Colonic mucosa (tissue), 4 donors: ENCODE data around the gene GHSR. TPM values are rescaled to one million over a fixed set of nuclear protein-coding genes. Genes with fewer than 3 reads are reported as not detected.

ENCODE experiments used
- DNase-seq: peaks from one replicate; pipeline ENCODE4 v3.0.0-alpha.2; 2020
- H3K27ac ChIP-seq: fragments of 200-600 bp; one replicate; pipeline ENCODE4 v1.8.0; 2021
- H3K27me3 ChIP-seq: fragments of 200-600 bp; one replicate; pipeline ENCODE4 v1.8.0; 2021
- H3K36me3 ChIP-seq: fragments of 200-600 bp; one replicate; pipeline ENCODE4 v1.8.0; 2021
- H3K4me1 ChIP-seq: fragments of 200-600 bp; one replicate; pipeline ENCODE4 v1.8.0; 2021; ENCODE audit warnings: mild to moderate bottlenecking
- H3K4me3 ChIP-seq: fragments of 200-600 bp; one replicate; pipeline ENCODE4 v1.8.0; 2021
- H3K9ac ChIP-seq, 2 donors: one replicate each; pipeline ENCODE4 v1.7.0; 2013; ENCODE audit warnings: control low read depth in 2 of 2, low read depth in 2 of 2, low read length in 2 of 2
- H3K9me3 ChIP-seq: fragments of 200-600 bp; one replicate; pipeline ENCODE4 v1.8.0; 2021
- CTCF ChIP-seq: fragments of 200-600 bp; IDR thresholded peaks from one replicate; pipeline ENCODE4 v1.8.0; 2022; ENCODE audit warnings: antibody characterized with exemption, mild to moderate bottlenecking
- intact Hi-C: fragments of 100-400 bp; cut with DNase I; formaldehyde crosslinking; loops from one replicate; pipeline ENCODE4 v1.14.1; 2022
- total RNA-seq, 2 donors: library from RNA; stranded (reverse); fragmentation: NEBNext Ultra II Directional in 1 of 2; extraction: Animal tissue kit (Norgen Biotek cat#: 25700) in 1 of 2; gene quantifications; one replicate each; pipeline ENCODE4 v1.2.1, GENCODE V29; 2021
- donor health status: healthy.
- donor health status: DM: no; HTN: no; CAD: no.
- donor health status: DM: no; HTN: no; CAD: no.

GHSR gene
- total RNA-seq, 2 donors from 2014 or later = not detected

- TF ChIP-seq CTCF = no peak
- intact Hi-C loops = loop anchor here (10.0 kb wide), 2 partner anchors 117 to 827 kb away; no protein-coding TSS in a partner anchor
- Histone ChIP-seq H3K4me1 (no peaks in the 10 kb centered on the region), H3K27me3 (no peaks in the 10 kb centered on the region), H3K9ac (no peak overlapping the region), H3K36me3 (no peaks in the 10 kb centered on the region), H3K27ac (no peak overlapping the region), H3K4me3 (no peak overlapping the region), H3K9me3 (no peaks in the 10 kb centered on the region)
- DNase-seq = no peak
Measured at GRCh38 chr3:172471903-172472302, 23.6 kb upstream of the GHSR start.

- Histone ChIP-seq H3K4me3 (no peak overlapping the region), H3K36me3 (no peaks in the 10 kb centered on the region), H3K4me1 (no peaks in the 10 kb centered on the region), H3K9ac (no peak overlapping the region), H3K27ac (no peak overlapping the region), H3K9me3 (no peaks in the 10 kb centered on the region), H3K27me3 (no peaks in the 10 kb centered on the region)
- intact Hi-C loops = loop anchor here (10.0 kb wide), 2 partner anchors 116 to 826 kb away; no protein-coding TSS in a partner anchor
- no peak for TF ChIP-seq CTCF
- DNase-seq = no peak
Measured at GRCh38 chr3:172470588-172470987, 22.3 kb upstream of the GHSR start.

GRCh38 chr3:172467170-172467824 lies 19.0 kb upstream of the GHSR start:
- no peak overlapping the region for H3K4me3 ChIP-seq
- no peaks in the 10 kb centered on the region for H3K9me3 ChIP-seq
- no peaks in the 10 kb centered on the region for H3K36me3 ChIP-seq
- DNase-seq = no peak
- intact Hi-C loops = no loop called here
- H3K27me3 ChIP-seq = no peaks in the 10 kb centered on the region
- no peak overlapping the region for H3K9ac ChIP-seq
- no peak for TF ChIP-seq CTCF
- no peak overlapping the region for H3K27ac ChIP-seq
- no peaks in the 10 kb centered on the region for H3K4me1 ChIP-seq

GRCh38 chr3:172466553-172467130 lies 18.4 kb upstream of the GHSR start:
- Histone ChIP-seq H3K4me3 (no peak overlapping the region), H3K27me3 (no peaks in the 10 kb centered on the region), H3K9me3 (no peaks in the 10 kb centered on the region), H3K36me3 (no peaks in the 10 kb centered on the region), H3K27ac (no peak overlapping the region), H3K4me1 (no peaks in the 10 kb centered on the region), H3K9ac (no peak overlapping the region)
- TF ChIP-seq CTCF = no peak
- no peak for DNase-seq
- intact Hi-C loops = no loop called here

GRCh38 chr3:172465281-172465680 lies 17.0 kb upstream of the GHSR start:
- Histone ChIP-seq H3K4me1 (no peaks in the 10 kb centered on the region), H3K27ac (no peak overlapping the region), H3K9me3 (no peaks in the 10 kb centered on the region), H3K27me3 (no peaks in the 10 kb centered on the region), H3K4me3 (no peak overlapping the region), H3K9ac (no peak overlapping the region), H3K36me3 (no peaks in the 10 kb centered on the region)
- no peak for TF ChIP-seq CTCF
- intact Hi-C loops = no loop called here
- DNase-seq = no peak
